Measurements from ENCODE around the gene IFT88.

Gene IFT88

DNA sequence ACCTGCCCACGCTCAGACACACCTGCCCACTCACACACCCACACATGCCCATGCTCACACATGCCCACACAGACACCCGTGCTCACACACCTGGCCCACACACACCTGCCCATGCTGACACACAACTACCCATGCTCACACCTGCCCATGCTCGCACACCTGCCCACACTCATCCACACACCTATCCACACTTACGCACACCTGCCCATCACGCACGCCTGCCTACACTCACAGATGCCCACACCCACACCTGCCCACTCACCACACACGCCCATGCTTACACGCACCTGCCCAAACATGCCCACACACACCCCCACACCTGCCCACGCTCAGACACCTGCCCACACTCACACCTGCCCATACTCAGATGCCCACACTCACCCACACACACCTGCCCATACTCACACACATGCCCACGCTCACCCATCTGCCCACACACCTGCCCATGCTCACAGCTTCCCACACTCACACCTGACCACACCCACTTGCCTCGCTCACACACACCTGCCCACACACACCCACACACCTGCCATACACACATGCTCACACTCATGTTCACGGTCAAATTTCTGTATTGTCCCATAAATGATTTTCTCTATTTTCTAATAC lies 152.1 kb downstream of the IFT88 start:
- FAIRE-seq (no peak), DNase-seq (ENCODE audit: insufficient read length, low spot score) (no peak)
- TF ChIP-seq, protein P1, sequence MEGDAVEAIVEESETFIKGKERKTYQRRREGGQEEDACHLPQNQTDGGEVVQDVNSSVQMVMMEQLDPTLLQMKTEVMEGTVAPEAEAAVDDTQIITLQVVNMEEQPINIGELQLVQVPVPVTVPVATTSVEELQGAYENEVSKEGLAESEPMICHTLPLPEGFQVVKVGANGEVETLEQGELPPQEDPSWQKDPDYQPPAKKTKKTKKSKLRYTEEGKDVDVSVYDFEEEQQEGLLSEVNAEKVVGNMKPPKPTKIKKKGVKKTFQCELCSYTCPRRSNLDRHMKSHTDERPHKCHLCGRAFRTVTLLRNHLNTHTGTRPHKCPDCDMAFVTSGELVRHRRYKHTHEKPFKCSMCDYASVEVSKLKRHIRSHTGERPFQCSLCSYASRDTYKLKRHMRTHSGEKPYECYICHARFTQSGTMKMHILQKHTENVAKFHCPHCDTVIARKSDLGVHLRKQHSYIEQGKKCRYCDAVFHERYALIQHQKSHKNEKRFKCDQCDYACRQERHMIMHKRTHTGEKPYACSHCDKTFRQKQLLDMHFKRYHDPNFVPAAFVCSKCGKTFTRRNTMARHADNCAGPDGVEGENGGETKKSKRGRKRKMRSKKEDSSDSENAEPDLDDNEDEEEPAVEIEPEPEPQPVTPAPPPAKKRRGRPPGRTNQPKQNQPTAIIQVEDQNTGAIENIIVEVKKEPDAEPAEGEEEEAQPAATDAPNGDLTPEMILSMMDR (IDR thresholded peaks at IDR 0.05; ENCODE audit: insufficient read depth, missing control alignments): no peak

DNA sequence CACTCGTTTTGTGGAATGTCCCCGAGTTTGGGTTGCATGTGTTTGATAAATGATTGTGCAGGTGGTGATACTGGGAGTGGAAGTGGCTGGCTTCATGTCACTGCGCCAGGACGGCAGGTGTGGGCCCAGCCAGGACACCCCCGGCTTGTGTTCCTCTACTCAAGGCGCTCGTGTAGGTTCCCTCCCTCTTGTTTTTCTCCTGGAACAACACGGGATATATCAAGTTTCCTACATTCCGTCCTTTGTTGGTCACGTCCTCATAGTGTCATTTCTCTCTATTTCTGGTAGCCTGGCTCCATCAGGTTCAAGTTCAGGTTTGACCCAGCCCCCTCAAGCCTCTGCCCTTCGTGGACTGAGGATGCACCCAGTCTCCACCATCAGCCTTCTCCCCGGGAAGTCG lies 152.8 kb downstream of the IFT88 start:
- DNase-seq (ENCODE audit: insufficient read length, low spot score) (no peak), FAIRE-seq (no peak)
- TF ChIP-seq, protein P1 (IDR thresholded peaks at IDR 0.05; ENCODE audit: insufficient read depth, missing control alignments): no peak

DNA sequence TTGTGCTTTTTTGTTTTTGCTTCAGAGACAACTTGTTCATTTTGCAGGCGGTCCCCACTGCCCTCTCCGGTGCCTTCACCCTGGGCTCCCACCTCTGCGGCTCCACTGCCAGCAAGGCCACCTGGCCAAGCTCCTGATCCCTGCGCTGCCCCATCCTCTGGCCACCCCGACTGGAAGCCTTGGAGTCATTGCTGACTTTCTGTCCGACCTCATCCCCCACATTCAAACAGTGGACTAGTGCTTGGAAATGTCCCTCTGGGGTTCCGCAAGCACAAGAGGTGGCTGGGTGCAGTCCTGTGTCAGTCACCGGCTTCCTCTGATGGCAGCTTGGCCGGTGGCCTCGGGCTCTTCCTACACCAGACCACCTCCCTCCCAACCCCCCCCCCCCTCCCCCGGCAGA lies 153.5 kb downstream of the IFT88 start:
- TF ChIP-seq, protein P1 (IDR thresholded peaks at IDR 0.05; ENCODE audit: insufficient read depth, missing control alignments): no peak
- DNase-seq (ENCODE audit: insufficient read length, low spot score): no peak
- FAIRE-seq: no peak

DNA sequence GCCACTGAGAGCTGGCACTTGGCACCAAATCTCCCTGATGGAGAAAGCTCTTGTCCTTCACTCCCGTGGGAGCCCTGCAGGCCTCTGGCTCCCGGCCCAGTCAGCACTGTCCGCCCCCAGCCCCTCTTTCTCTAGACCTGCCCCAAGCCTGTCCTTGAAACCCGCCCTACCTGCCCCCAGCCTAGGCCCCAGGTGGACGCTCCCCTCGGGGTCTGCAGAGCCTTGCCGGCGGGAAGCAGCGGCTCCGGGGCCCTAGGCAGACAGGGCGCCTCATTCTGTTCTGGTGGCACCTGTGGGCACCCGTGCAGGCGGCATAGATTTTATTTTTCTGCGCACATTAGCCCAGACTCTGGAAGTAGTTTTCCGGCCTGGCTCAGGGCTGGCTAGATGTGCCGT lies 154.1 kb downstream of the IFT88 start:
- DNase-seq (ENCODE audit: insufficient read length, low spot score) (no peak), FAIRE-seq (no peak)
- TF ChIP-seq, protein P1 (IDR thresholded peaks at IDR 0.05; ENCODE audit: insufficient read depth, missing control alignments): no peak

DNA sequence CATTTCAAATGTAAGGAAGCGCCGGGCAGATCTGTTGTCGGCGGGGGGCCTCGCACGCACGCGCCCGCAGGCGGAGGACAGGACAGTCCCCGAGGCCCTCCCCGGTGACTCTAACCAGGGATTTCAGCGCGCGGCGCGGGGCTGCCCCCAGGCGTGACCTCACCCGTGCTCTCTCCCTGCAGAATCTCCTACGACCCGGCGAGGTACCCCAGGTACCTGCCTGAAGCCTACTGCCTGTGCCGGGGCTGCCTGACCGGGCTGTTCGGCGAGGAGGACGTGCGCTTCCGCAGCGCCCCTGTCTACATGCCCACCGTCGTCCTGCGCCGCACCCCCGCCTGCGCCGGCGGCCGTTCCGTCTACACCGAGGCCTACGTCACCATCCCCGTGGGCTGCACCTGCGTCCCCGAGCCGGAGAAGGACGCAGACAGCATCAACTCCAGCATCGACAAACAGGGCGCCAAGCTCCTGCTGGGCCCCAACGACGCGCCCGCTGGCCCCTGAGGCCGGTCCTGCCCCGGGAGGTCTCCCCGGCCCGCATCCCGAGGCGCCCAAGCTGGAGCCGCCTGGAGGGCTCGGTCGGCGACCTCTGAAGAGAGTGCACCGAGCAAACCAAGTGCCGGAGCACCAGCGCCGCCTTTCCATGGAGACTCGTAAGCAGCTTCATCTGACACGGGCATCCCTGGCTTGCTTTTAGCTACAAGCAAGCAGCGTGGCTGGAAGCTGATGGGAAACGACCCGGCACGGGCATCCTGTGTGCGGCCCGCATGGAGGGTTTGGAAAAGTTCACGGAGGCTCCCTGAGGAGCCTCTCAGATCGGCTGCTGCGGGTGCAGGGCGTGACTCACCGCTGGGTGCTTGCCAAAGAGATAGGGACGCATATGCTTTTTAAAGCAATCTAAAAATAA lies 154.7 kb downstream of the IFT88 start:
- DNase-seq (ENCODE audit: insufficient read length, low spot score): no peak
- TF ChIP-seq, protein P1 (IDR thresholded peaks at IDR 0.05; ENCODE audit: insufficient read depth, missing control alignments): no peak
- FAIRE-seq: no peak

DNA sequence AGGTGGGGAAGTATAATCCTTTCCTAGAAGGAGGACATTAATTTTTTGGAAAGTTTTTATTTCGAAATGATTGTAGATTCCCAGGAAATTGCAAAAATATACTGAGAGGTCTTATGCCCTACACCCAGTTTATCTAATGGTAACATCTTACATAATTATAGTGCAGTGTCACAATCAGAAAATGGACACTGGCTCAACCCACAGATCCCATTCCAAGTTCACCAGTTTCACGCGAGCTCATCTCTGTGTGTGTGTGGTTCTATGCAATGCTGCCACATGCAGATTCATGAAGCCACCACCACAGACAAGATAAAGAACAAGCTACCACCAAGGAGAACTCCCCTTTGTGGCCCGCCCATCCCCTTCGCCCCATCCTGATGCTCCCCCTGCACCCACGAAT lies 160.9 kb downstream of the IFT88 start:
- TF ChIP-seq, protein P1 (IDR thresholded peaks at IDR 0.05; ENCODE audit: insufficient read depth, missing control alignments): no peak
- no peak for DNase-seq (ENCODE audit: insufficient read length, low spot score)
- FAIRE-seq: no peak
